ENCODE data around the gene HMCN1. TPM values are rescaled to one million over a fixed set of nuclear protein-coding genes. Genes with fewer than 3 reads are reported as not detected.

Gene HMCN1
- total RNA-seq, 4 donors from 2014 or later = 53.0 to 87.9 (median 76.8) TPM

- Histone ChIP-seq H3K36me3 (peaks cover 0 to 21% (median 6%) of the 10 kb centered on the region in 4 donors), H3K27ac (replicated peaks in 1 of 4) (no peak overlapping the region), H3K27me3 (no peaks in the 10 kb centered on the region), H3K4me1 (peaks cover 0 to 27% (median 20%) of the 10 kb centered on the region in 4 donors), H3K9me3 (no peaks in the 10 kb centered on the region), H3K4me3 (no peak overlapping the region)
- DNase-seq (ENCODE audit: extremely low spot score) = no peak
- WGBS = 68% methylated on average over 4 of the region's 4 CpGs
- intact Hi-C loops (cut with DNase I) = no loop called here
- TF ChIP-seq EP300 (IDR thresholded peaks at IDR 0.05) = no peak
- TF ChIP-seq POLR2AphosphoS5 (IDR thresholded peaks at IDR 0.05) = no peak
- TF ChIP-seq POLR2A (IDR thresholded peaks at IDR 0.05; ENCODE audit: low read depth) = no peak
- no peak for TF ChIP-seq CTCF (IDR thresholded peaks at IDR 0.05)
Measured at GRCh38 chr1:186059752-186060151, 325.6 kb downstream of the HMCN1 start.

- peaks cover 0 to 23% (median 6%) of the 10 kb centered on the region in 4 donors for H3K36me3 ChIP-seq
- DNase-seq (ENCODE audit: extremely low spot score) = no peak
- no peaks in the 10 kb centered on the region for H3K27me3 ChIP-seq
- TF ChIP-seq CTCF (IDR thresholded peaks at IDR 0.05) (no peak), POLR2A (IDR thresholded peaks at IDR 0.05; ENCODE audit: low read depth) (no peak), EP300 (IDR thresholded peaks at IDR 0.05) (no peak), POLR2AphosphoS5 (IDR thresholded peaks at IDR 0.05) (no peak)
- no peak overlapping the region for H3K4me3 ChIP-seq
- H3K9me3 ChIP-seq = no peaks in the 10 kb centered on the region
- intact Hi-C loops (cut with DNase I) = no loop called here
- no peak overlapping the region for H3K27ac ChIP-seq (replicated peaks in 1 of 4)
- peaks cover 0 to 27% (median 20%) of the 10 kb centered on the region in 4 donors for H3K4me1 ChIP-seq
Measured at GRCh38 chr1:186060226-186060625, 326.0 kb downstream of the HMCN1 start.

GRCh38 chr1:186063091-186063657 lies 329.0 kb downstream of the HMCN1 start:
- H3K27me3 ChIP-seq = no peaks in the 10 kb centered on the region
- intact Hi-C loops (cut with DNase I) = no loop called here
- DNase-seq (ENCODE audit: extremely low spot score) = no peak

GRCh38 chr1:186066411-186066810 lies 332.2 kb downstream of the HMCN1 start:
- intact Hi-C loops (cut with DNase I) = no loop called here
- no peak overlapping the region for H3K4me3 ChIP-seq
- no peaks in the 10 kb centered on the region for H3K9me3 ChIP-seq
- 73% methylated on average over 3 of the region's 3 CpGs for WGBS
- no peak for TF ChIP-seq POLR2A (IDR thresholded peaks at IDR 0.05; ENCODE audit: low read depth)
- TF ChIP-seq POLR2AphosphoS5 (IDR thresholded peaks at IDR 0.05) = no peak
- no peak for TF ChIP-seq EP300 (IDR thresholded peaks at IDR 0.05)
- TF ChIP-seq CTCF (IDR thresholded peaks at IDR 0.05) = no peak
- H3K27me3 ChIP-seq = no peaks in the 10 kb centered on the region
- peaks cover 0 to 39% (median 0%) of the 10 kb centered on the region in 4 donors for H3K36me3 ChIP-seq
- H3K27ac ChIP-seq (replicated peaks in 1 of 4) = no peak overlapping the region
- no peak for DNase-seq (ENCODE audit: extremely low spot score)
- H3K4me1 ChIP-seq = no peaks in the 10 kb centered on the region

More at GRCh38 chr1:186063091-186063657, 329.0 kb downstream of the HMCN1 start:
- Histone ChIP-seq H3K27ac (replicated peaks in 1 of 4) (no peak overlapping the region), H3K9me3 (no peaks in the 10 kb centered on the region), H3K36me3 (peaks cover 0 to 17% (median 0%) of the 10 kb centered on the region in 4 donors), H3K4me1 (peaks cover 0 to 20% (median 15%) of the 10 kb centered on the region in 4 donors), H3K4me3 (no peak overlapping the region)
- 71% methylated on average over 1 of the region's 1 CpG for WGBS
- no peak for TF ChIP-seq POLR2A (IDR thresholded peaks at IDR 0.05; ENCODE audit: low read depth)
- no peak for TF ChIP-seq CTCF (IDR thresholded peaks at IDR 0.05)
- TF ChIP-seq EP300 (IDR thresholded peaks at IDR 0.05) = no peak
- TF ChIP-seq POLR2AphosphoS5 (IDR thresholded peaks at IDR 0.05) = no peak

GRCh38 chr1:186073697-186074096 lies 339.5 kb downstream of the HMCN1 start:
- TF ChIP-seq POLR2AphosphoS5 (IDR thresholded peaks at IDR 0.05) = no peak
- TF ChIP-seq EP300 (IDR thresholded peaks at IDR 0.05) = no peak
- Histone ChIP-seq H3K4me1 (peaks cover 0 to 6% (median 2%) of the 10 kb centered on the region in 4 donors), H3K9me3 (no peaks in the 10 kb centered on the region), H3K27ac (replicated peaks in 1 of 4) (no peak overlapping the region), H3K4me3 (no peak overlapping the region), H3K27me3 (no peaks in the 10 kb centered on the region), H3K36me3 (peaks cover 0 to 29% (median under 1%) of the 10 kb centered on the region in 4 donors)
- intact Hi-C loops (cut with DNase I) = no loop called here
- DNase-seq (ENCODE audit: extremely low spot score) = no peak
- 96% methylated on average over 1 of the region's 1 CpG for WGBS

All from esophagus muscularis mucosa (tissue), 4 donors.